Neural crest cell (in vitro differentiated cells): ENCODE measurements around the gene KEL. TPM values are rescaled to one million over a fixed set of nuclear protein-coding genes. Genes with fewer than 3 reads are reported as not detected.

Experiments
- DNase-seq: peaks from one replicate; pipeline ENCODE4 v3.0.0; 2021; ENCODE audit warnings: low read depth, mixed read lengths, low spot score
- H3K27ac Mint-ChIP-seq: one replicate; pipeline ENCODE4 v1.8.0; 2021; ENCODE audit warnings: mild to moderate bottlenecking, mixed read lengths; ENCODE audit not compliant: unreplicated experiment
- H3K27me3 Mint-ChIP-seq: 2 replicates; pipeline ENCODE4 v1.8.0; 2021; ENCODE audit warnings: low read depth, mild to moderate bottlenecking, mixed read lengths
- H3K36me3 Mint-ChIP-seq: 2 replicates; pipeline ENCODE4 v1.8.0; 2021; ENCODE audit warnings: low read depth, mild to moderate bottlenecking, mixed read lengths
- H3K4me1 Mint-ChIP-seq: 2 replicates; pipeline ENCODE4 v1.8.0; 2021; ENCODE audit warnings: mixed read lengths
- H3K4me3 Mint-ChIP-seq: one replicate; pipeline ENCODE4 v1.8.0; 2021; ENCODE audit warnings: mild to moderate bottlenecking, mixed read lengths
- H3K9me3 Mint-ChIP-seq: 2 replicates; pipeline ENCODE4 v1.8.0; 2021; ENCODE audit warnings: mixed read lengths
- total RNA-seq: library from RNA; stranded (reverse); gene quantifications from 2 replicates; pipeline ENCODE4 v1.2.1, GENCODE V29; 2021
- TF ChIP-seq, protein P1 (sequence below): fragments of 200-600 bp; sonication (generic); conservative IDR thresholded peaks from 2 replicates; pipeline ENCODE4 v1.5.0; 2021; ENCODE audit warnings: antibody characterized with exemption, mild to moderate bottlenecking

KEL gene
- total RNA-seq, 1 donor from 2014 or later = 1.4 TPM

- H3K36me3 Mint-ChIP-seq = no peaks in the 10 kb centered on the region
- TF ChIP-seq, protein P1, sequence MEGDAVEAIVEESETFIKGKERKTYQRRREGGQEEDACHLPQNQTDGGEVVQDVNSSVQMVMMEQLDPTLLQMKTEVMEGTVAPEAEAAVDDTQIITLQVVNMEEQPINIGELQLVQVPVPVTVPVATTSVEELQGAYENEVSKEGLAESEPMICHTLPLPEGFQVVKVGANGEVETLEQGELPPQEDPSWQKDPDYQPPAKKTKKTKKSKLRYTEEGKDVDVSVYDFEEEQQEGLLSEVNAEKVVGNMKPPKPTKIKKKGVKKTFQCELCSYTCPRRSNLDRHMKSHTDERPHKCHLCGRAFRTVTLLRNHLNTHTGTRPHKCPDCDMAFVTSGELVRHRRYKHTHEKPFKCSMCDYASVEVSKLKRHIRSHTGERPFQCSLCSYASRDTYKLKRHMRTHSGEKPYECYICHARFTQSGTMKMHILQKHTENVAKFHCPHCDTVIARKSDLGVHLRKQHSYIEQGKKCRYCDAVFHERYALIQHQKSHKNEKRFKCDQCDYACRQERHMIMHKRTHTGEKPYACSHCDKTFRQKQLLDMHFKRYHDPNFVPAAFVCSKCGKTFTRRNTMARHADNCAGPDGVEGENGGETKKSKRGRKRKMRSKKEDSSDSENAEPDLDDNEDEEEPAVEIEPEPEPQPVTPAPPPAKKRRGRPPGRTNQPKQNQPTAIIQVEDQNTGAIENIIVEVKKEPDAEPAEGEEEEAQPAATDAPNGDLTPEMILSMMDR = no peak
- peaks cover 19% of the 10 kb centered on the region for H3K27me3 Mint-ChIP-seq
Measured at GRCh38 chr7:142930126-142930730, 31.9 kb downstream of the KEL start.

DNA sequence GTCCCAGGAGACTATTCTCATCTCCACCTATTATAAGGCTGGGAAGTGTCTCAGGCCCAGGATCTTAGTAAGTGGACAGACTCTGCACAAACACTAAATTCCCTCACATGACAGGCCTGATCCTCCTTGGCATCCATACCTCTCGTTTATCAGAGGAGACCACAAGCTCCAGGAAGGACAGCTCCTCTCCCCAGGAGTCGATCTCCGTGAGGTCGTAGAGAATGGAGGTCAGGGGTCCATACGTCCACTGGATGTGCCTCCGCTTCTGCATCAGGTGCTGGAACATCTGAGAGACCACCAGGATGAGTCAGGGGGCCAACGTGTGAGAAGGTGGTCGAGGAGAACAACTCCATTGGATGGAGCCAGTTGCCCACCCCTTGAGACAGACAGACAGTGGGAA is 34.2 kb downstream of the KEL start:
- DNase-seq = no peak

More at GRCh38 chr7:142930126-142930730, 31.9 kb downstream of the KEL start:
- no peak for DNase-seq
- Mint-ChIP-seq H3K27ac (no peak overlapping the region), H3K9me3 (peaks cover 3% of the 10 kb centered on the region), H3K4me1 (no peaks in the 10 kb centered on the region), H3K4me3 (no peak overlapping the region)

GRCh38 chr7:142927085-142927745 is 34.9 kb downstream of the KEL start:
- Mint-ChIP-seq H3K4me1 (no peaks in the 10 kb centered on the region), H3K27ac (no peak overlapping the region), H3K27me3 (peaks cover 11% of the 10 kb centered on the region), H3K9me3 (peaks cover 3% of the 10 kb centered on the region), H3K4me3 (no peak overlapping the region), H3K36me3 (no peaks in the 10 kb centered on the region)
- TF ChIP-seq, protein P1 = no peak
- no peak for DNase-seq

More for the DNA sequence above, 34.2 kb downstream of the KEL start:
- Mint-ChIP-seq H3K27ac (peak overlapping the region; percentile 72), H3K27me3 (peaks cover 13% of the 10 kb centered on the region), H3K4me3 (no peak overlapping the region), H3K9me3 (peaks cover 3% of the 10 kb centered on the region), H3K36me3 (no peaks in the 10 kb centered on the region), H3K4me1 (no peaks in the 10 kb centered on the region)
- TF ChIP-seq, protein P1 = no peak

DNA sequence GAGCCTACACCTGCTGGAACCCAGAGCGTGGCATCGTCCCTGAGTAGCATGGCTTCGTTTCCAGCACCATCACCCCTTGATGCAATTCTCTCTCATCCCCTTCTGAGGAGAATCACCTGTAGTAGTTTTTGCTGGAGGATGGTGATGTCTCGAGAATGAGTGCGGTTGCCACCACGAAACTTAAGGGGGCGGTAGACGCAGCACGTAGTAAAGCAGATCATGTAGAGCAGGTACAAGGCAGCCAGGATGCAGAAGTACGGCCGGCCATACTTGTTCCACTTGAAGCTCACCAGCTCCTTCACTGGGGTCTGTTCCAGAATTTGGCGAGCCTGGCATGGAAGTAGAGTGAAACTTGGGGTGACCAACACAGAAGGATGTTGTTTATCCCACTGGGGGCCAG is 36.8 kb downstream of the KEL start:
- H3K27ac Mint-ChIP-seq = no peak overlapping the region
- H3K9me3 Mint-ChIP-seq = peaks cover under 1% of the 10 kb centered on the region
- H3K4me1 Mint-ChIP-seq = no peaks in the 10 kb centered on the region
- H3K4me3 Mint-ChIP-seq = no peak overlapping the region
- no peak for DNase-seq
- H3K27me3 Mint-ChIP-seq = peaks cover 8% of the 10 kb centered on the region
- H3K36me3 Mint-ChIP-seq = no peaks in the 10 kb centered on the region
- TF ChIP-seq, protein P1 = no peak

DNA sequence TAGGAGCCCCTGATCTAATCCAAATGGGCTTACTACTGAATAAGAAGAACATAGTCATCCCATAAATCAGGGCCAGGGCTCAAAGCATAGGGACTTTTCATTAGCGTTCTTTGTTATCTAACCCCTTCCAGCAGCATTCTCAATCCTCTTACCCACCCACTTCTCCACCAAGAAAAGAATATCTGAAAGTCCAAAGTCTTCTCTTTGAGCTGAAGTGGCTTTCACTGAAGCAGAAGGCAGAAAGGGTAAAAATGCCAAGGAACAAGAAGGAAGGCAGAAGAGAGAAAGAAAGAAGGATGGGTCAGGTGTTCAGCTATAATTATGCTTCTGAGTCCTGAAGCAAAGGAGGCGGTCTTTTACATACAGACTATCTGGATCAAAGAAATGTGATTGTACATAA is 38.8 kb downstream of the KEL start:
- Mint-ChIP-seq H3K4me3 (no peak overlapping the region), H3K27me3 (peaks cover 5% of the 10 kb centered on the region), H3K9me3 (no peaks in the 10 kb centered on the region), H3K4me1 (no peaks in the 10 kb centered on the region), H3K36me3 (no peaks in the 10 kb centered on the region), H3K27ac (no peak overlapping the region)
- TF ChIP-seq, protein P1 = no peak
- DNase-seq = no peak
